ENCODE data around the gene SFT2D2.

The SFT2D2 gene

GRCh38 chr1:168223681-168224540 is 1.9 kb upstream of the SFT2D2 start:
- DNase-seq, result no peak

- DNase-seq, result no peak
These were observed 813 bp upstream of the SFT2D2 start for GRCh38 chr1:168224991-168225390.

GRCh38 chr1:168227620-168228019 is 1.8 kb downstream of the SFT2D2 start:
- no peak for DNase-seq

GRCh38 chr1:168229893-168230292 is 4.1 kb downstream of the SFT2D2 start:
- DNase-seq, result no peak

GRCh38 chr1:168230709-168231108 is 4.9 kb downstream of the SFT2D2 start:
- no peak for DNase-seq

GRCh38 chr1:168234846-168235547 is 9.2 kb downstream of the SFT2D2 start:
- no peak for DNase-seq

GRCh38 chr1:168235548-168235885 is 9.7 kb downstream of the SFT2D2 start:
- no peak for DNase-seq

- DNase-seq, result no peak
These were observed 10.1 kb downstream of the SFT2D2 start for GRCh38 chr1:168235937-168236336.

- no peak for DNase-seq
These were observed 11.2 kb downstream of the SFT2D2 start for GRCh38 chr1:168236836-168237611.

GRCh38 chr1:168243198-168243597 is 17.4 kb downstream of the SFT2D2 start:
- DNase-seq, result no peak

- no peak for DNase-seq
These were observed 17.9 kb downstream of the SFT2D2 start for GRCh38 chr1:168243636-168244212.

- no peak for DNase-seq
These were observed 19.2 kb downstream of the SFT2D2 start for GRCh38 chr1:168245042-168245441.

- DNase-seq, result no peak
These were observed 20.7 kb downstream of the SFT2D2 start for GRCh38 chr1:168246506-168246905.

GRCh38 chr1:168252204-168252733 is 26.5 kb downstream of the SFT2D2 start:
- DNase-seq, result no peak

- no peak for DNase-seq
These were observed 30.4 kb downstream of the SFT2D2 start for GRCh38 chr1:168256164-168256563.

GRCh38 chr1:168257397-168257796 is 31.6 kb downstream of the SFT2D2 start:
- no peak for DNase-seq

GRCh38 chr1:168259567-168259966 is 33.8 kb downstream of the SFT2D2 start:
- no peak for DNase-seq

- no peak for DNase-seq
These were observed 34.6 kb downstream of the SFT2D2 start for GRCh38 chr1:168260393-168260792.

- no peak for DNase-seq
These were observed 35.6 kb downstream of the SFT2D2 start for GRCh38 chr1:168261390-168261789.

GRCh38 chr1:168263130-168263529 is 37.3 kb downstream of the SFT2D2 start:
- no peak for DNase-seq

GRCh38 chr1:168264296-168264695 is 38.5 kb downstream of the SFT2D2 start:
- no peak for DNase-seq

GRCh38 chr1:168265596-168265995 is 39.8 kb downstream of the SFT2D2 start:
- DNase-seq, result no peak

GRCh38 chr1:168266644-168267186 is 40.9 kb downstream of the SFT2D2 start:
- DNase-seq, result no peak
